Sigmoid colon (tissue), 7 donors: Measurements from ENCODE around the gene FRMPD4. TPM values are rescaled to one million over a fixed set of nuclear protein-coding genes. Genes with fewer than 3 reads are reported as not detected.
"Not testable (repeated sequence)": the region's sequence is repeated elsewhere in the genome, so short reads cannot be mapped to it uniquely, and the experiment has no call there.

Experiments used
- DNase-seq: peaks from one replicate; pipeline ENCODE4 v3.0.0-alpha.2; 2019
- H3K27ac ChIP-seq, 4 donors: fragments of 200-600 bp; sonication (generic); one replicate each; pipeline ENCODE4 v1.5.1; 2016 to 2019; ENCODE audit warnings: mild to moderate bottlenecking in 1 of 4
- H3K27me3 ChIP-seq, 3 donors: fragments of 200-600 bp; sonication (generic); one replicate each; pipeline ENCODE4 v1.5.1; 2019; ENCODE audit warnings: mild to moderate bottlenecking in 1 of 3
- H3K36me3 ChIP-seq, 4 donors: fragments of 200-600 bp; sonication (generic); one replicate each; pipeline ENCODE4 v1.5.1; 2016 to 2019
- H3K4me1 ChIP-seq, 4 donors: fragments of 200-600 bp; sonication (generic); one replicate each; pipeline ENCODE4 v1.5.1; 2017 to 2019
- H3K4me3 ChIP-seq, 4 donors: fragments of 200-600 bp; sonication (generic); one replicate each; pipeline ENCODE4 v1.5.1; 2017 to 2019; ENCODE audit warnings: mild to moderate bottlenecking in 2 of 4, moderate library complexity in 1 of 4
- H3K9me3 ChIP-seq, 4 donors: fragments of 200-600 bp in 3 of 4; sonication (generic) in 3 of 4; one replicate each; pipeline versions ENCODE4 v1.5.1 to v1.6.1; 2013 to 2019
- EP300 ChIP-seq, 4 donors: sonication (generic); formaldehyde crosslinking; IDR thresholded peaks; one replicate each; pipeline ENCODE4 v1.6.1; 2017; ENCODE audit warnings: antibody characterized with exemption in 4 of 4
- POLR2A ChIP-seq, 2 donors: fragments of 450-650 bp; IDR thresholded peaks; one replicate each; pipeline ENCODE4 v1.6.1; 2016; ENCODE audit warnings: antibody characterized with exemption in 2 of 2, mild to moderate bottlenecking in 2 of 2, moderate library complexity in 2 of 2
- POLR2AphosphoS5 ChIP-seq, 4 donors: sonication (generic); formaldehyde crosslinking; IDR thresholded peaks; one replicate each; pipeline ENCODE4 v1.6.1; 2017; ENCODE audit warnings: antibody characterized with exemption in 4 of 4
- WGBS, 2 donors: extraction: QIAGEN DNeasy Blood & Tissue Kit; methylation state at CpG; one replicate each; pipeline ENCODE4 v1.1.7; 2013; 5-methylcytosine and 5-hydroxymethylcytosine counted together
- intact Hi-C: fragments of 100-400 bp; cut with DNase I; formaldehyde crosslinking; loops from one replicate; pipeline ENCODE4 v1.15.1; 2023
- polyA plus RNA-seq, 3 donors: library from polyadenylated mRNA; stranded (reverse); fragments of 200-250 nt; gene quantifications; one replicate each; pipeline ENCODE4 v1.2.3, GENCODE V29; 2013
- total RNA-seq, 4 donors: library from RNA; depleted of rRNA; stranded (reverse); fragments of >200 nt; gene quantifications; one replicate each; pipeline ENCODE4 v1.1.0, GENCODE V29; 2016
- TF ChIP-seq, protein P1 (sequence below), 4 experiments: fragments of 450-650 bp in 3 of 4; fragments of 200-600 bp in 1 of 4; IDR thresholded peaks; one replicate each; pipeline ENCODE4 v1.5.1; 2016 to 2019; ENCODE audit warnings: antibody characterized with exemption in 4 of 4, mild to moderate bottlenecking in 3 of 4, moderate library complexity in 2 of 4
- donor health status: healthy with polysubstance abuse.
- donor health status: Bipolar disorder and iron deficiency.
- donor health status: healthy.

FRMPD4 gene
- total and polyA plus RNA-seq, 7 donors = 0.22 to 5.8 (median 2.9) TPM; not detected in 2

DNA sequence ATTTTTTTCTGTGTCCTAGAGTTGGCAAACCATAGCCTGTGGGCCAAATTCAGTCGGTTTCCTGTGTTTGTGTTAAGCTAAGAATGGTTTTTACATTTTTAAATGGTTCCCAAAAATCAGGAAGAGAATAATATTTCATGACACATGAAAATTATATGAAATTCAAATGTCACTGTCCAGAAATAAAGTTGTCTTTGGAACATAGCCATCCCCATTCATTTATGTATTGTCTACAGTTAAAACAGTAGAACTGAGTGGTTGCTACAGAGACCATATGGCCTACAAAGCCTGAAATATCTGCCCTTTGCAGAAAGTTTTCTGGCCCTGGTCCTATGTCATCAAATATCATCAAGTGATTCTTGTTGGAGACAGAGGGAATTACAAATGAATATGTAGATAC lies 15.5 kb downstream of the FRMPD4 start:
- no peaks in the 10 kb centered on the region for H3K27me3 ChIP-seq

DNA sequence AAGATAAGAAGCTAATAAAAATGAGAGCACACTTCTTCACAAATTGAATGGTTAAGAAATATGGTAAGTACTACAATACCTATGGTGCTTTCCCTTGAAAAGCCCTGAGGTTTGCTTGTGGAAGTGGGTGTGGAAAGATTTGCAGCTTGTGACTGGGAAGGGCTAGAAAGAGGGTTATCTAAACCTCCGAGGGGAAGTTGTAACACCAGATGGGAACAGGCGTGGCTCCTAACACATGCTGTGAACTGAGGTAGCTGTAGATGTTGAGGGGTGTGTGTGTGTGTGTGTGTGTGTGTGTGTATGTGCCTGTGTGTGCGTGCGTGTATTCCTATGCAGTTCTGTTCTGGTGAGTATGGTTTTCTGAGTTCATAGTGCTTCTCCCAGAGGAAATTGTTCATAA lies 21.5 kb downstream of the FRMPD4 start:
- H3K4me1 ChIP-seq = no peaks in the 10 kb centered on the region

More for the DNA sequence above, 15.5 kb downstream of the FRMPD4 start:
- Histone ChIP-seq H3K27ac (no peak overlapping the region), H3K4me3 (no peak overlapping the region), H3K36me3 (no peaks in the 10 kb centered on the region), H3K4me1 (peaks cover 0 to 4% (median 0%) of the 10 kb centered on the region in 4 donors), H3K9me3 (peaks cover 0 to 4% (median 0%) of the 10 kb centered on the region in 4 donors)
- WGBS, 2 donors = 26 to 39% methylated on average over 1 of the region's 1 CpG
- TF ChIP-seq, protein P1, sequence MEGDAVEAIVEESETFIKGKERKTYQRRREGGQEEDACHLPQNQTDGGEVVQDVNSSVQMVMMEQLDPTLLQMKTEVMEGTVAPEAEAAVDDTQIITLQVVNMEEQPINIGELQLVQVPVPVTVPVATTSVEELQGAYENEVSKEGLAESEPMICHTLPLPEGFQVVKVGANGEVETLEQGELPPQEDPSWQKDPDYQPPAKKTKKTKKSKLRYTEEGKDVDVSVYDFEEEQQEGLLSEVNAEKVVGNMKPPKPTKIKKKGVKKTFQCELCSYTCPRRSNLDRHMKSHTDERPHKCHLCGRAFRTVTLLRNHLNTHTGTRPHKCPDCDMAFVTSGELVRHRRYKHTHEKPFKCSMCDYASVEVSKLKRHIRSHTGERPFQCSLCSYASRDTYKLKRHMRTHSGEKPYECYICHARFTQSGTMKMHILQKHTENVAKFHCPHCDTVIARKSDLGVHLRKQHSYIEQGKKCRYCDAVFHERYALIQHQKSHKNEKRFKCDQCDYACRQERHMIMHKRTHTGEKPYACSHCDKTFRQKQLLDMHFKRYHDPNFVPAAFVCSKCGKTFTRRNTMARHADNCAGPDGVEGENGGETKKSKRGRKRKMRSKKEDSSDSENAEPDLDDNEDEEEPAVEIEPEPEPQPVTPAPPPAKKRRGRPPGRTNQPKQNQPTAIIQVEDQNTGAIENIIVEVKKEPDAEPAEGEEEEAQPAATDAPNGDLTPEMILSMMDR (IDR thresholded peaks at IDR 0.05) = no peak
- no peak for TF ChIP-seq POLR2A (IDR thresholded peaks at IDR 0.05)
- TF ChIP-seq EP300 (IDR thresholded peaks at IDR 0.05) = no peak
- no peak for TF ChIP-seq POLR2AphosphoS5 (IDR thresholded peaks at IDR 0.05)
- intact Hi-C loops = no loop called here
- no peak for DNase-seq

DNA sequence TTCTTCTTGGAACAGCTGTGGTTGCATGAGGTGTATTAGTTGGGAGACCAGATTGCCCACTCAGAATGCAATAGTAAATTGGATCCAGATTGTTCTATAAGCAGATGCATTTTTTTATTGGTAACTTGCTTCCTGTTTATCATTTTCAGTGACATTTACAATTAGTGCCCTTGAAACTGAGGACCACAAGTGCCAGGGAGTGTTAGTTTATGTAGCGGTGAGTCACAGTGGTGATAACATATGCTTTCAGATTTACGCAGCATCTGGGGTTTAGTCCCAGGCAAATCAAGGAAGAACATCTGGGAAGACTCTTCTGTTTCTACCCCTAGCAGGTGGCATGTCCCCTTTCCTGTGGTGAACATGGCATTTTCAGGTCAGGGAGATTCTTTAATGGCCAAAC lies 24.1 kb downstream of the FRMPD4 start:
- DNase-seq = no peak
- H3K4me1 ChIP-seq = no peaks in the 10 kb centered on the region
- no peak overlapping the region for H3K27ac ChIP-seq
- 68 to 80% methylated on average over 2 of the region's 2 CpGs for WGBS, 2 donors
- TF ChIP-seq POLR2A (IDR thresholded peaks at IDR 0.05) = no peak
- TF ChIP-seq POLR2AphosphoS5 (IDR thresholded peaks at IDR 0.05) = no peak
- TF ChIP-seq, protein P1 (IDR thresholded peaks at IDR 0.05) = no peak
- no peak for TF ChIP-seq EP300 (IDR thresholded peaks at IDR 0.05)
- no peaks in the 10 kb centered on the region for H3K9me3 ChIP-seq
- no peak overlapping the region for H3K4me3 ChIP-seq
- H3K36me3 ChIP-seq = no peaks in the 10 kb centered on the region
- intact Hi-C loops = no loop called here
- H3K27me3 ChIP-seq = no peaks in the 10 kb centered on the region

More for the DNA sequence above, 21.5 kb downstream of the FRMPD4 start:
- intact Hi-C loops = no loop called here
- TF ChIP-seq EP300 (IDR thresholded peaks at IDR 0.05) (no peak), POLR2A (IDR thresholded peaks at IDR 0.05) (no peak), POLR2AphosphoS5 (IDR thresholded peaks at IDR 0.05) (no peak)
- TF ChIP-seq, protein P1 (IDR thresholded peaks at IDR 0.05) = no peak
- Histone ChIP-seq H3K36me3 (no peaks in the 10 kb centered on the region), H3K27ac (no peak overlapping the region), H3K27me3 (no peaks in the 10 kb centered on the region), H3K9me3 (no peaks in the 10 kb centered on the region), H3K4me3 (no peak overlapping the region)
- DNase-seq = no peak
- WGBS, 2 donors = 19 to 48% methylated on average over 4 of the region's 4 CpGs

- 87 to 91% methylated on average over 3 of the region's 3 CpGs for WGBS, 2 donors
- intact Hi-C loops, DNase-seq: not testable (repeated sequence)
These were observed 25.9 kb downstream of the FRMPD4 start for GRCh38 chrX:12164180-12164579.

GRCh38 chrX:12170755-12171154 lies 32.5 kb downstream of the FRMPD4 start:
- Histone ChIP-seq H3K36me3 (no peaks in the 10 kb centered on the region), H3K9me3 (no peaks in the 10 kb centered on the region), H3K27ac (no peak overlapping the region), H3K4me1 (no peaks in the 10 kb centered on the region), H3K27me3 (no peaks in the 10 kb centered on the region), H3K4me3 (no peak overlapping the region)
- no peak for DNase-seq
- TF ChIP-seq, protein P1 (IDR thresholded peaks at IDR 0.05) = no peak
- TF ChIP-seq POLR2A (IDR thresholded peaks at IDR 0.05) = no peak
- TF ChIP-seq EP300 (IDR thresholded peaks at IDR 0.05) = no peak
- TF ChIP-seq POLR2AphosphoS5 (IDR thresholded peaks at IDR 0.05) = no peak
- intact Hi-C loops = no loop called here
- 96 to 97% methylated on average over 3 of the region's 3 CpGs for WGBS, 2 donors

More at GRCh38 chrX:12164180-12164579, 25.9 kb downstream of the FRMPD4 start:
- not testable (repeated sequence) for H3K4me1 ChIP-seq, H3K27me3 ChIP-seq, H3K27ac ChIP-seq, H3K36me3 ChIP-seq, H3K9me3 ChIP-seq, H3K4me3 ChIP-seq
